Body of pancreas (tissue), 4 donors: ENCODE results near the gene RFC3. TPM values are rescaled to one million over a fixed set of nuclear protein-coding genes. Genes with fewer than 3 reads are reported as not detected.
"Not testable (repeated sequence)": the region's sequence is repeated elsewhere in the genome, so short reads cannot be mapped to it uniquely, and the experiment has no call there.

ENCODE experiments used
- ATAC-seq: fragments of 150-250 bp; one replicate; pipeline ENCODE4 v1.9.1; 2016
- DNase-seq, 4 donors: peaks; one replicate each; pipeline ENCODE4 v3.0.0-alpha.2; 2019
- H3K27ac ChIP-seq, 4 donors: fragments of 200-600 bp; sonication (generic); 1 replicate in 3 of 4; 2 replicates in 1 of 4; pipeline versions ENCODE4 v1.5.1 to v1.6.1; 2016 to 2019; ENCODE audit warnings: mild to moderate bottlenecking in 1 of 4, mixed read lengths in 1 of 4, moderate library complexity in 1 of 4
- H3K27me3 ChIP-seq, 2 donors: fragments of 200-600 bp; sonication (generic); one replicate each; pipeline ENCODE4 v1.6.0; 2016; ENCODE audit warnings: mild to moderate bottlenecking in 1 of 2
- H3K36me3 ChIP-seq, 2 donors: fragments of 200-600 bp; sonication (generic); replicated peaks in 1 of 2; 2 replicates each; pipeline ENCODE4 v1.5.1; 2016; ENCODE audit warnings: low read depth in 2 of 2; ENCODE audit not compliant: insufficient read depth in 1 of 2
- H3K4me1 ChIP-seq: fragments of 200-600 bp; sonication (generic); one replicate; pipeline ENCODE4 v1.6.0; 2016
- H3K4me3 ChIP-seq, 2 donors: fragments of 200-600 bp; sonication (generic); 1 replicate in 1 of 2; 2 replicates in 1 of 2; pipeline ENCODE4 v1.5.1; 2016 to 2019
- H3K9me3 ChIP-seq, 3 donors: fragments of 200-600 bp; sonication (generic); 1 replicate in 2 of 3; 2 replicates in 1 of 3; pipeline ENCODE4 v1.5.1; 2016
- CTCF ChIP-seq, 7 experiments: fragments of 450-650 bp in 4 of 7; fragments of 200-600 bp in 3 of 7; sonication (generic) in 3 of 7; IDR thresholded peaks; one replicate each; pipeline ENCODE4 v1.5.1; 2016 to 2019; ENCODE audit warnings: antibody characterized with exemption in 7 of 7
- POLR2A ChIP-seq, 3 donors: fragments of 450-650 bp; IDR thresholded peaks; one replicate each; pipeline ENCODE4 v1.6.1; 2016; ENCODE audit warnings: antibody characterized with exemption in 3 of 3, mild to moderate bottlenecking in 2 of 3
- WGBS, 2 donors: methylation state at CpG; one replicate each; pipeline ENCODE4 v1.1.5; 2017; 5-methylcytosine and 5-hydroxymethylcytosine counted together
- intact Hi-C: fragments of 100-400 bp; cut with DNase I; formaldehyde crosslinking; loops from one replicate; pipeline ENCODE4 v1.15.1; 2023
- total RNA-seq, 2 donors: library from RNA; depleted of rRNA; stranded (reverse); fragments of >200 nt; gene quantifications; one replicate each; pipeline ENCODE4 v1.1.0, GENCODE V29; 2016

RFC3 gene
- total RNA-seq, 2 donors from 2014 or later: 8.0 to 10.9 TPM

GRCh38 chr13:33799950-33800592 is 17.9 kb upstream of the RFC3 start:
- ATAC-seq (peak; percentile 49), DNase-seq (no peak)
- Histone ChIP-seq H3K9me3 (no peaks in the 10 kb centered on the region), H3K27ac (no peak overlapping the region), H3K27me3 (no peaks in the 10 kb centered on the region), H3K4me1 (peaks cover 21% of the 10 kb centered on the region), H3K4me3 (no peak overlapping the region), H3K36me3 (no peaks in the 10 kb centered on the region)
- peak in 6 of 7 experiments; percentile 19 to 61 (median 42) for TF ChIP-seq CTCF (IDR thresholded peaks at IDR 0.05)
- TF ChIP-seq POLR2A (IDR thresholded peaks at IDR 0.05): no peak
- 31 to 34% methylated on average over 6 of the region's 6 CpGs for WGBS, 2 donors
- intact Hi-C loops: loop anchor here (10.0 kb wide), 1 partner anchor 1355 kb away; no protein-coding TSS in a partner anchor

GRCh38 chr13:33800646-33801186 is 17.2 kb upstream of the RFC3 start:
- Histone ChIP-seq H3K27ac (no peak overlapping the region), H3K4me3 (no peak overlapping the region), H3K36me3 (no peaks in the 10 kb centered on the region), H3K9me3 (no peaks in the 10 kb centered on the region), H3K27me3 (no peaks in the 10 kb centered on the region), H3K4me1 (peaks cover 21% of the 10 kb centered on the region)
- no peak for ATAC-seq
- intact Hi-C loops: loop anchor here (10.0 kb wide), 1 partner anchor 1354 kb away; no protein-coding TSS in a partner anchor
- no peak for DNase-seq
- WGBS, 2 donors: 28 to 31% methylated on average over 3 of the region's 3 CpGs
- TF ChIP-seq POLR2A (IDR thresholded peaks at IDR 0.05) (no peak), CTCF (IDR thresholded peaks at IDR 0.05) (no peak)

GRCh38 chr13:33806470-33807248 is 11.3 kb upstream of the RFC3 start:
- DNase-seq (no peak), ATAC-seq (no peak)
- Histone ChIP-seq H3K27me3 (no peaks in the 10 kb centered on the region), H3K9me3 (no peaks in the 10 kb centered on the region), H3K4me1 (no peaks in the 10 kb centered on the region), H3K4me3 (no peak overlapping the region), H3K36me3 (no peaks in the 10 kb centered on the region), H3K27ac (no peak overlapping the region)
- no peak for TF ChIP-seq CTCF (IDR thresholded peaks at IDR 0.05)
- no peak for TF ChIP-seq POLR2A (IDR thresholded peaks at IDR 0.05)
- WGBS, 2 donors: 57 to 70% methylated on average over 8 of the region's 8 CpGs
- intact Hi-C loops: loop anchor here (10.0 kb wide), 1 partner anchor 1348 kb away; no protein-coding TSS in a partner anchor

GRCh38 chr13:33812829-33813228 is 5.1 kb upstream of the RFC3 start:
- DNase-seq, H3K27ac ChIP-seq, H3K4me3 ChIP-seq, H3K36me3 ChIP-seq, H3K9me3 ChIP-seq, H3K4me1 ChIP-seq, intact Hi-C loops, H3K27me3 ChIP-seq, ATAC-seq: not testable (repeated sequence)
- WGBS, 2 donors: 70 to 84% methylated on average over 7 of the region's 7 CpGs

- H3K27ac ChIP-seq: no peak overlapping the region
- H3K4me1 ChIP-seq: peaks cover 8% of the 10 kb centered on the region
- intact Hi-C loops: no loop called here
- H3K4me3 ChIP-seq: no peak overlapping the region
- H3K36me3 ChIP-seq: no peaks in the 10 kb centered on the region
- ATAC-seq (no peak), DNase-seq (no peak)
- H3K27me3 ChIP-seq: no peaks in the 10 kb centered on the region
- TF ChIP-seq POLR2A (IDR thresholded peaks at IDR 0.05) (no peak), CTCF (IDR thresholded peaks at IDR 0.05) (no peak)
- WGBS, 2 donors: 14 to 18% methylated on average over 1 of the region's 1 CpG
- no peaks in the 10 kb centered on the region for H3K9me3 ChIP-seq
Measured at GRCh38 chr13:33815011-33815550, 2.9 kb upstream of the RFC3 start.
